Neural progenitor cell (in vitro differentiated cells): ENCODE data around the gene KCMF1.

Source experiments
- EZH2 ChIP-seq: fragments of 200-600 bp; sonication (generic); IDR thresholded peaks from 2 replicates; pipeline ENCODE4 v1.6.1; 2017; ENCODE audit warnings: antibody characterized with exemption, mild to moderate bottlenecking, moderate library complexity
- TF ChIP-seq, protein P1 (sequence below): fragments of 200-600 bp; sonication (generic); IDR thresholded peaks from 2 replicates; pipeline ENCODE4 v1.5.1; 2017; ENCODE audit warnings: antibody characterized with exemption, mild to moderate bottlenecking

DNA sequence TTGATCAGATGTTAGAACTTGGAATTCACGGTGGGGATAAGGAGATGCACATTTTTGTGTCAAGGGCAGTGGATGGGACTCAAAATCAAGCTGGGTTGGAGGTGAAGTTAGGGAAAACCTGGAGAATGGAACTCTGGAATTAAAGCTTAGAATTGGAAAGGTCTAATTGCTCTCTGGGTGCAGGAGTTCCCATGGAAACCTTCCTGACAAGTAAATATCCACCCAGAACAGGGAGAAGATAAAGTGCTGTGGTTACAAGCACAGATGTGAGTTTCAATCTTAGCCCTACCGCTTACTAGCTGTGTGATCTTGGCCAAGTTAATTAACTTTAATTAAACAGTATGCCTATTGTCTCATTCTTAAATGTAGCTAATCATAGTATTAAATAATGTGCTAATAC lies 90.9 kb downstream of the KCMF1 start:
- no peak for TF ChIP-seq EZH2
- TF ChIP-seq, protein P1, sequence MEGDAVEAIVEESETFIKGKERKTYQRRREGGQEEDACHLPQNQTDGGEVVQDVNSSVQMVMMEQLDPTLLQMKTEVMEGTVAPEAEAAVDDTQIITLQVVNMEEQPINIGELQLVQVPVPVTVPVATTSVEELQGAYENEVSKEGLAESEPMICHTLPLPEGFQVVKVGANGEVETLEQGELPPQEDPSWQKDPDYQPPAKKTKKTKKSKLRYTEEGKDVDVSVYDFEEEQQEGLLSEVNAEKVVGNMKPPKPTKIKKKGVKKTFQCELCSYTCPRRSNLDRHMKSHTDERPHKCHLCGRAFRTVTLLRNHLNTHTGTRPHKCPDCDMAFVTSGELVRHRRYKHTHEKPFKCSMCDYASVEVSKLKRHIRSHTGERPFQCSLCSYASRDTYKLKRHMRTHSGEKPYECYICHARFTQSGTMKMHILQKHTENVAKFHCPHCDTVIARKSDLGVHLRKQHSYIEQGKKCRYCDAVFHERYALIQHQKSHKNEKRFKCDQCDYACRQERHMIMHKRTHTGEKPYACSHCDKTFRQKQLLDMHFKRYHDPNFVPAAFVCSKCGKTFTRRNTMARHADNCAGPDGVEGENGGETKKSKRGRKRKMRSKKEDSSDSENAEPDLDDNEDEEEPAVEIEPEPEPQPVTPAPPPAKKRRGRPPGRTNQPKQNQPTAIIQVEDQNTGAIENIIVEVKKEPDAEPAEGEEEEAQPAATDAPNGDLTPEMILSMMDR, result no peak
